PC-3 (cell line): ENCODE measurements around the gene GBX1.

Source experiments
- CTCF ChIP-seq: fragments of 300-600 bp; sonication (generic); conservative IDR thresholded peaks from 2 replicates; pipeline ENCODE4 v1.5.1; 2017; ENCODE audit warnings: antibody characterized with exemption, low read depth, mild to moderate bottlenecking, low read length
- EZH2 ChIP-seq: fragments of 300-600 bp; sonication (generic); IDR thresholded peaks from one replicate; pipeline ENCODE4 v1.6.1; 2017; ENCODE audit warnings: antibody characterized with exemption, mild to moderate bottlenecking, low read length; ENCODE audit not compliant: unreplicated experiment

GRCh38 chr7:151121380-151122170 lies 45.9 kb downstream of the GBX1 start:
- no peak for TF ChIP-seq CTCF
- TF ChIP-seq EZH2, result no peak
